Panc1 (cell line): ENCODE measurements around the gene EML1. TPM values are rescaled to one million over a fixed set of nuclear protein-coding genes. Genes with fewer than 3 reads are reported as not detected.
A peak's percentile ranks its signal among the peaks of the same experiment; 100 is the strongest.
"Not testable (repeated sequence)": the region's sequence is repeated elsewhere in the genome, so short reads cannot be mapped to it uniquely, and the experiment has no call there.

Source experiments
- ATAC-seq: fragments of 200-7000 bp; cut with Tn5 transposase; 2 replicates; pipeline ENCODE4 v1.9.1; 2020; ENCODE audit warnings: mild to moderate bottlenecking, moderate library complexity
- BruUV-seq: library from RNA; stranded (reverse); fragments of 400-500 nt; replicated peaks from 2 replicates; lab custom pipeline; 2021; lab: Mats Ljungman, UMichigan
- CTCF ChIA-PET: fragments of 300-600 bp; sonication (Branson Sonifier 250); formaldehyde crosslinking; loops from one replicate; lab custom pipeline; 2022; ENCODE audit warnings: antibody characterized with exemption; lab: Charles Lee
- POLR2A ChIA-PET: fragments of 300-600 bp; sonication (Branson Sonifier 250); formaldehyde crosslinking; loops from one replicate; lab custom pipeline; 2022; ENCODE audit warnings: antibody characterized with exemption; lab: Charles Lee
- DNase-seq: peaks from one replicate; pipeline ENCODE4 v3.0.0-alpha.2; 2010; ENCODE audit warnings: low read depth, low spot score
- H3K27ac ChIP-seq: 2 replicates; pipeline ENCODE4 v1.5.1; 2011; ENCODE audit warnings: mild to moderate bottlenecking, low read length, inconsistent platforms
- H3K27me3 ChIP-seq: fragments of 200-500 bp; sonication (Bioruptor generic); 2 replicates; pipeline ENCODE4 v1.6.0; 2014; ENCODE audit warnings: low read length, inconsistent platforms; ENCODE audit not compliant: control insufficient read depth, insufficient read depth
- H3K36me3 ChIP-seq: fragments of 200-500 bp; sonication (Bioruptor generic); 2 replicates; pipeline ENCODE4 v1.5.1; 2014; ENCODE audit warnings: inconsistent platforms, mild to moderate bottlenecking, low read length, moderate library complexity; ENCODE audit not compliant: control insufficient read depth, insufficient read depth
- H3K4me1 ChIP-seq: 2 replicates; pipeline ENCODE4 v1.5.1; 2011; ENCODE audit warnings: inconsistent platforms, mild to moderate bottlenecking, low read length, moderate library complexity; ENCODE audit not compliant: control insufficient read depth, insufficient read depth
- H3K4me3 ChIP-seq, 2 experiments: 2 replicates each; pipeline ENCODE4 v1.5.1; 2011 to 2012; ENCODE audit warnings: low read depth in 2 of 2, low read length in 2 of 2, mild to moderate bottlenecking in 2 of 2, inconsistent platforms in 1 of 2, moderate library complexity in 1 of 2
- H3K9me3 ChIP-seq: fragments of 200-500 bp; sonication (Bioruptor generic); 2 replicates; pipeline ENCODE4 v1.5.1; 2014; ENCODE audit warnings: low read depth, mild to moderate bottlenecking, inconsistent platforms, low read length, moderate library complexity; ENCODE audit not compliant: control insufficient read depth, insufficient read depth
- POLR2AphosphoS5 ChIP-seq: IDR thresholded peaks from 2 replicates; pipeline ENCODE4 v1.6.1; 2012; ENCODE audit warnings: mild to moderate bottlenecking, low read depth, low read length, moderate library complexity
- SIN3A ChIP-seq: IDR thresholded peaks from 2 replicates; pipeline ENCODE4 v1.6.1; 2012; ENCODE audit warnings: low read depth, mild to moderate bottlenecking, low read length, moderate library complexity, borderline replicate concordance; ENCODE audit not compliant: insufficient read depth
- TCF7L2 ChIP-seq: IDR thresholded peaks from 2 replicates; pipeline ENCODE4 v1.6.1; 2011; ENCODE audit warnings: mild to moderate bottlenecking, low read depth, low read length, inconsistent platforms
- in situ Hi-C: cut with HindIII; loops from 2 replicates; pipeline ENCODE4 v1.10.0; 2016; ENCODE audit warnings: low sequenced_read_pairs, low pct_unique_long_range_greater_than_20kb
- intact Hi-C: fragments of 100-400 bp; cut with micrococcal nuclease; formaldehyde crosslinking; loops from one replicate; pipeline ENCODE4 v1.10.0; 2022; ENCODE audit not compliant: unreplicated experiment
- total RNA-seq: library from RNA; stranded (reverse); gene quantifications from one replicate; pipeline ENCODE4 v1.2.1, GENCODE V29; 2021; ENCODE audit not compliant: unreplicated experiment
- TF ChIP-seq, protein P1 (sequence below): fragments of 450-650 bp; IDR thresholded peaks from 2 replicates; pipeline ENCODE4 v1.5.1; 2017; ENCODE audit warnings: mild to moderate bottlenecking
- TF ChIP-seq, protein P2 (sequence below), 2 experiments: IDR thresholded peaks; 2 replicates each; pipeline ENCODE4 v1.6.1; 2011 to 2012; ENCODE audit warnings: low read depth in 2 of 2, control low read depth in 1 of 2, low read length in 1 of 2, mild to moderate bottlenecking in 1 of 2, moderate library complexity in 1 of 2; ENCODE audit not compliant: insufficient read depth in 1 of 2

EML1 gene
- total RNA-seq, 1 experiment from 2014 or later: 35.3 TPM

DNA sequence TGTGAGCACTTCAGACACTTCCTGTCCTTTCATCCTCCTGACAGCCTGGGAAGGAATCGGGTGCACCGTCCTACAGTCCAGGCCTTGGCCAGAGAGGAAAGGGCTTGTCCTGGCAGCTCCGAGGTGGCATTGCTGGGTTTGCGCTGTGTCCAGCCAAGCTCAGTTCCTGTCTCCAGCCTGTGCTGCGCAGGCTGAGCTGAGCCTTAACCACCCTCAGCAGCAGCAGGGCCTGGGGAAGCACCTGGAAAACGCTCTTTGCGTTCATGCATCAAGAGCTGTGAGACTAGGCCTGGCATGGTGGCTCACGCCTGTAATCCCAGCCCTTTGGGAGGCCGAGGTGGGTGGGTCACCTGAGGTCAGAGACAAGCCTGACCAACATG is 33.7 kb upstream of the EML1 start:
- in situ Hi-C loops: no loop called here
- ATAC-seq (no peak), DNase-seq (no peak)
- H3K27me3 ChIP-seq: no peaks in the 10 kb centered on the region
- TF ChIP-seq TCF7L2 (no peak), SIN3A (no peak), POLR2AphosphoS5 (no peak)
- TF ChIP-seq, protein P1, sequence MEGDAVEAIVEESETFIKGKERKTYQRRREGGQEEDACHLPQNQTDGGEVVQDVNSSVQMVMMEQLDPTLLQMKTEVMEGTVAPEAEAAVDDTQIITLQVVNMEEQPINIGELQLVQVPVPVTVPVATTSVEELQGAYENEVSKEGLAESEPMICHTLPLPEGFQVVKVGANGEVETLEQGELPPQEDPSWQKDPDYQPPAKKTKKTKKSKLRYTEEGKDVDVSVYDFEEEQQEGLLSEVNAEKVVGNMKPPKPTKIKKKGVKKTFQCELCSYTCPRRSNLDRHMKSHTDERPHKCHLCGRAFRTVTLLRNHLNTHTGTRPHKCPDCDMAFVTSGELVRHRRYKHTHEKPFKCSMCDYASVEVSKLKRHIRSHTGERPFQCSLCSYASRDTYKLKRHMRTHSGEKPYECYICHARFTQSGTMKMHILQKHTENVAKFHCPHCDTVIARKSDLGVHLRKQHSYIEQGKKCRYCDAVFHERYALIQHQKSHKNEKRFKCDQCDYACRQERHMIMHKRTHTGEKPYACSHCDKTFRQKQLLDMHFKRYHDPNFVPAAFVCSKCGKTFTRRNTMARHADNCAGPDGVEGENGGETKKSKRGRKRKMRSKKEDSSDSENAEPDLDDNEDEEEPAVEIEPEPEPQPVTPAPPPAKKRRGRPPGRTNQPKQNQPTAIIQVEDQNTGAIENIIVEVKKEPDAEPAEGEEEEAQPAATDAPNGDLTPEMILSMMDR: no peak
- TF ChIP-seq, protein P2, sequence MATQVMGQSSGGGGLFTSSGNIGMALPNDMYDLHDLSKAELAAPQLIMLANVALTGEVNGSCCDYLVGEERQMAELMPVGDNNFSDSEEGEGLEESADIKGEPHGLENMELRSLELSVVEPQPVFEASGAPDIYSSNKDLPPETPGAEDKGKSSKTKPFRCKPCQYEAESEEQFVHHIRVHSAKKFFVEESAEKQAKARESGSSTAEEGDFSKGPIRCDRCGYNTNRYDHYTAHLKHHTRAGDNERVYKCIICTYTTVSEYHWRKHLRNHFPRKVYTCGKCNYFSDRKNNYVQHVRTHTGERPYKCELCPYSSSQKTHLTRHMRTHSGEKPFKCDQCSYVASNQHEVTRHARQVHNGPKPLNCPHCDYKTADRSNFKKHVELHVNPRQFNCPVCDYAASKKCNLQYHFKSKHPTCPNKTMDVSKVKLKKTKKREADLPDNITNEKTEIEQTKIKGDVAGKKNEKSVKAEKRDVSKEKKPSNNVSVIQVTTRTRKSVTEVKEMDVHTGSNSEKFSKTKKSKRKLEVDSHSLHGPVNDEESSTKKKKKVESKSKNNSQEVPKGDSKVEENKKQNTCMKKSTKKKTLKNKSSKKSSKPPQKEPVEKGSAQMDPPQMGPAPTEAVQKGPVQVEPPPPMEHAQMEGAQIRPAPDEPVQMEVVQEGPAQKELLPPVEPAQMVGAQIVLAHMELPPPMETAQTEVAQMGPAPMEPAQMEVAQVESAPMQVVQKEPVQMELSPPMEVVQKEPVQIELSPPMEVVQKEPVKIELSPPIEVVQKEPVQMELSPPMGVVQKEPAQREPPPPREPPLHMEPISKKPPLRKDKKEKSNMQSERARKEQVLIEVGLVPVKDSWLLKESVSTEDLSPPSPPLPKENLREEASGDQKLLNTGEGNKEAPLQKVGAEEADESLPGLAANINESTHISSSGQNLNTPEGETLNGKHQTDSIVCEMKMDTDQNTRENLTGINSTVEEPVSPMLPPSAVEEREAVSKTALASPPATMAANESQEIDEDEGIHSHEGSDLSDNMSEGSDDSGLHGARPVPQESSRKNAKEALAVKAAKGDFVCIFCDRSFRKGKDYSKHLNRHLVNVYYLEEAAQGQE (IDR thresholded peaks at IDR 0.05; ENCODE audit: insufficient read depth in 1 of 2, low read depth in 2 of 2, low read length in 1 of 2): no peak
- POLR2A ChIA-PET: no interaction called here
- CTCF ChIA-PET: no interaction called here
- H3K27ac ChIP-seq: peak overlapping the region; percentile 21; the same call in 1 of the 2 replicates
- H3K9me3 ChIP-seq: no peaks in the 10 kb centered on the region
- intact Hi-C loops: no loop called here
- no peak overlapping the region for H3K4me3 ChIP-seq
- peaks cover 45% of the 10 kb centered on the region for H3K4me1 ChIP-seq
- no TSS peak for BruUV-seq
- no peaks in the 10 kb centered on the region for H3K36me3 ChIP-seq

DNA sequence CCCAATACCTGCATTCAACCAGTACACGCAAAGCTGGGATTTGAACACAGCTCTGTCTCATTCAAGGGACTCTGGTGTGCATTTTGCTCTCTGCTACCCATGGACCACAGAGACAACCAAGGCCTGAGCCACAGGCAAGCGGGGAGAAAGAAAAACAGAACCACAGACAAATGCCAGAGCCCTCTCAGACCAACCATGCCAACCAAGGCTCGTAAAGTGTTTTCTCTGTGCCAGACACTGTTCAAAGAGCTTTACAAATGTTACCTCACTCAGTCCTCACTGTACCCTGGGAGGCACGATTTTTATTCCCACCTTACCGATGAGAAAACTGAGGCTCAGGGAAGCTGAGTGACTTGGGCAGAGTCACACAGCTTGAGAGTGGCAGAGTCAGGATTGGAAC is 32.4 kb upstream of the EML1 start:
- no peaks in the 10 kb centered on the region for H3K36me3 ChIP-seq
- no peaks in the 10 kb centered on the region for H3K9me3 ChIP-seq
- no peak overlapping the region for H3K4me3 ChIP-seq
- BruUV-seq: no TSS peak
- H3K4me1 ChIP-seq: peaks cover 33% of the 10 kb centered on the region
- ATAC-seq: no peak
- in situ Hi-C loops: no loop called here
- DNase-seq: no peak
- no peak for TF ChIP-seq TCF7L2
- TF ChIP-seq SIN3A: no peak
- TF ChIP-seq, protein P1: no peak
- TF ChIP-seq, protein P2 (IDR thresholded peaks at IDR 0.05; ENCODE audit: insufficient read depth in 1 of 2, low read depth in 2 of 2, low read length in 1 of 2): no peak
- TF ChIP-seq POLR2AphosphoS5: no peak
- intact Hi-C loops: no loop called here
- ChIA-PET POLR2A (no interaction called here), CTCF (no interaction called here)
- no peaks in the 10 kb centered on the region for H3K27me3 ChIP-seq
- H3K27ac ChIP-seq: no peak overlapping the region

DNA sequence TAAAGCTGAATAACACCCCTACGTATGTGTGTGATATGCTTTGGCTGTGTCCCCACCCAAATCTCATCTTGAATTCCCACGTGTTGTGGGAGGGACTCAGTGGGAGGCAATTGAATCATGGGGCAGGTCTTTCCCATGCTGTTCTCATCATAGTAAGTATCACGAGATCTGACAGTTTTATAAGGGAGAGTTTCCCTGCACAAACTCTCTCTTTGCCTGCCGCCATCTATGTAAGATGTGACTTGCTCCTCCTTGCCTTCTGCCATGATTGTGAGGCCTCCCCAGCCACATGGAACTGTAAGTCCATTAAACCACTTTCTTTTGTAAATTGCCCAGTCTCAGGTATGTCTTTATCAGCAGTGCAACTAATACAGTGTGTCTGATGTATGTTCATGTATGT is 30.3 kb upstream of the EML1 start:
- H3K27me3 ChIP-seq, POLR2A ChIA-PET, BruUV-seq, ATAC-seq, H3K9me3 ChIP-seq, CTCF ChIA-PET, intact Hi-C loops, DNase-seq, in situ Hi-C loops, H3K36me3 ChIP-seq, H3K4me3 ChIP-seq, H3K27ac ChIP-seq: not testable (repeated sequence)
- H3K4me1 ChIP-seq: peaks cover 19% of the 10 kb centered on the region
